Panc1 (cell line): ENCODE measurements around the gene SCAF4.
"Not testable (repeated sequence)": the region's sequence is repeated elsewhere in the genome, so short reads cannot be mapped to it uniquely, and the experiment has no call there.

Source experiments
- CTCF ChIP-seq: fragments of 450-650 bp; IDR thresholded peaks from 2 replicates; pipeline ENCODE4 v1.5.1; 2017; ENCODE audit warnings: mild to moderate bottlenecking
- POLR2AphosphoS5 ChIP-seq: IDR thresholded peaks from 2 replicates; pipeline ENCODE4 v1.6.1; 2012; ENCODE audit warnings: mild to moderate bottlenecking, low read depth, low read length, moderate library complexity
- REST ChIP-seq, 2 experiments: IDR thresholded peaks; 2 replicates each; pipeline ENCODE4 v1.6.1; 2011 to 2012; ENCODE audit warnings: low read depth in 2 of 2, control low read depth in 1 of 2, low read length in 1 of 2, mild to moderate bottlenecking in 1 of 2, moderate library complexity in 1 of 2; ENCODE audit not compliant: insufficient read depth in 1 of 2
- SIN3A ChIP-seq: IDR thresholded peaks from 2 replicates; pipeline ENCODE4 v1.6.1; 2012; ENCODE audit warnings: low read depth, mild to moderate bottlenecking, low read length, moderate library complexity, borderline replicate concordance; ENCODE audit not compliant: insufficient read depth

- TF ChIP-seq CTCF; REST (IDR thresholded peaks at IDR 0.05; ENCODE audit: insufficient read depth in 1 of 2, low read depth in 2 of 2, low read length in 1 of 2); POLR2AphosphoS5; SIN3A: not testable (repeated sequence)
These were observed 33.9 kb upstream of the SCAF4 start for GRCh38 chr21:31765850-31766249.
